GM21737 (cell line): ENCODE results near the gene RNF157.

ENCODE experiments used
- ATAC-seq: cut with Tn5 transposase; IDR thresholded peaks from one replicate; pipeline ENCODE4 v1.9.1; 2021; ENCODE audit warnings: mild to moderate bottlenecking, moderate library complexity; ENCODE audit not compliant: unreplicated experiment

Gene RNF157

DNA sequence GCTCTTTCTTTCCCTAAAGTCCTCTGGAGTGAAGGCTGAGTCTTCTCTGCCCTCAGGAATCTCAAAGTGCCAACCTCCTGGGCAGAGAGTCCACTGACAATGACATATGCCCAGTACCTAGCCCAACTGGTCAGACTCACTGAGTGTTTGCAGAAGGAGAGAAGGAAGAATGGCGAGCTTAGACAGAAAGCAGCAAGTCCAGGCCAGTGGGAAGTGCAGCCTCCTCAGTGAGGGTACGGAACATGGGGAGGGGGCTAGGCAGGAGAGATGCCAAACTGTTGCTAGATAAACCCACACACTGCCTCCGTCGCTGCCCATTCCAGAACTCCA is 137.4 kb downstream of the RNF157 start:
- ATAC-seq: peak; percentile 4

DNA sequence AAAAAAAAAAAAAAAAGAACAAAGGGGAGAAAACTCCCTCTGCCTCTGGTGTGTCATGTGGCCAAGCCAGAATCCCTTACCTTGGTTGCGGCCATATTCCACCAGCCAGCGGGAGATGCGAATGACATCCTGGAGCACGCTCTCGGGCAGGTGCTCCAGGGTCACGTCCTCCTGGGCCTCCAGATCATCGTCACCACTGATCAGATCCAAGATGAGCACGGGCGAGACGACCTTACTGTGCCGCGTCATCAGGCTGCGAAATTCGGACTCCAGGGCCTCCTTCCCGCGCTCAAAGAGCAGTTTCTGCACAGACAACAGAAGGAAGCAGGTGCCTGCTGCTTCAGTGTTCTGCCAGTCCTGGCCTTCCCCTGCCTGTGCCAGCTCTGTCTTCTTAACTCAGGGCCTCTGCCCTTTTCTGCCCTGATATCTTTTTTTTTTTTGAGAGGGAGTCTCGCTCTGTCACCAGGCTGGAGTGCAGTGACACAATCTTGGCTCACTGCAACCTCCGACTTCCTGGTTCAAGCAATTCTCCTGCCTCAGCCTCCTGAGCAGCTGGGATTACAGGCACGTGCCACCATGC is 142.5 kb downstream of the RNF157 start:
- ATAC-seq: no peak

- ATAC-seq: no peak
Measured at GRCh38 chr17:76095943-76096342, 144.3 kb downstream of the RNF157 start.

DNA sequence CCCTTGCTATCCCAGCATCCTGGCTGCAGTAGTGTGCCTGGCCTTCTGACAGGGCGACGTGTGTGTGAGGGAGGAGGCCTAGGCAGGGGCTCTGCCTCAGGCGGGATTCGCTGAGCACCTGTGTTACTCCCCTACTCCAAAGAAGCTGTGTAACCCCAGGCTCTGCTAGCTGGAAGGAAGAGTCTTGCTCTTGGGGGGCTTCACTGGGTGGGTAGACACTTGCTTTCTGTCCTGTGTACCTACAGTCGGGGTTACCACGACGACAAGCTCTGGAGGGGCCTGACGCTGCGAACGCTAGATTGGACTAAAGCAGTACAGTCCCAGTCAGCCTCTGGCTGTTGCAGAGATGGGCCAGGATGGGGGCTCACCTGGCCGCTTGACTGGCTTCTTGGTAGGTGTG is 146.2 kb downstream of the RNF157 start:
- ATAC-seq: no peak

DNA sequence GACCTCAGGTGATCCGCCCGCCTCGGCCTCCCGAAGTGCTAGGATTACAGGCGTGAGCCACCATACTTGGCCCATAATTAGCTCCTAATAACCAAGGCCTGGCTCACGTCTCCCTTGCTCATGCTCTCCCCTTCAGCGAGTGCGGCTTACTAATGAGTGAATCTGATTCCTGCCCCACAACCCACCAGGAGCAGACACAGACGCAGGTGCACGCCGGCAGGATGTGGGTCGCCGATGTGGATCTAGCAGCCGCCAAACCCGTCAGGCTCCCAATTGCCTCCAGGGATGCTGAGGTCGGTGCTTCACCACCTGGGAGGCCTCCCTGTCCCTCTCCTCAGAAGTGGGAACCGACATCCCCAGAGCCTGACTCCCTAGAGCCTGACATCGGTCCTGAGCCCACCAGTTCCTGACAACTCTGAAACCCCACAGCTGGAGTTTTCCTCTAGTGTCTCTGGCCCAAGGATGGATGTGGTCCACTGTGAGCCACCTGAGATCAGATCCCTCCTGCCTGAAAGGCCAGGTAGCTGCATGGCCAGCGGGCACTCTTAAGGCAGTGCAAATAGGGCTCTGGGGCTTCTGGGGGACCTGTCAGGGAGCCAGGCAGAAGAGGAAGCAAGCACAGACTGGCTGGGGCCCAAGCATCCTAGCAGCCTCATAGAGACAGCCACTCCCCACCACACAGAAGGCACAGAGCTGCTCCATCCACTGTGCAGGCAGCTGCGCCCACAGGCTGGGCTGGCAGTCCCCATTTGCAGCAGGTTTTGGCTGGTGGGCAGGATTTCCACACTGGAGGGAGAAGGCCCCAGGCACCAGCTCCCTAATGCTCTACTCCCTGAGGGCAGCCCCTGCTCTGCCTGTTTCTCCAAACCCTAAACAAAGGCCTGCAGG is 147.5 kb downstream of the RNF157 start:
- no peak for ATAC-seq
